B cell (primary cell): ENCODE results near the gene KIRREL3. TPM values are rescaled to one million over a fixed set of nuclear protein-coding genes. Genes with fewer than 3 reads are reported as not detected.

Experiments
- ATAC-seq: fragments of 200-7000 bp; cut with Tn5 transposase; one replicate; pipeline ENCODE4 v1.10.0; 2021; ENCODE audit warnings: low read depth, mild to moderate bottlenecking, moderate number of reproducible peaks, moderate library complexity
- CTCF ChIA-PET: fragments of 350-600 bp; sonication (Branson Sonifier 250); formaldehyde crosslinking; loops from one replicate; lab custom pipeline; 2021; ENCODE audit warnings: antibody characterized with exemption, inconsistent platforms; lab: Charles Lee
- POLR2A ChIA-PET: fragments of 350-600 bp; sonication (Branson Sonifier 250); formaldehyde crosslinking; loops from one replicate; lab custom pipeline; 2021; ENCODE audit warnings: antibody characterized with exemption; lab: Charles Lee
- DNase-seq: peaks from one replicate; pipeline ENCODE4 v3.0.0; 2013
- H2AFZ ChIP-seq: 2 replicates; pipeline ENCODE4 v1.6.1; 2012; ENCODE audit warnings: mild to moderate bottlenecking, low read depth, low read length; ENCODE audit not compliant: insufficient read depth, poor library complexity, severe bottlenecking
- H3K27ac ChIP-seq, 2 donors: 1 replicate in 1 of 2; 2 replicates in 1 of 2; pipeline ENCODE4 v1.5.1; 2012 to 2013; ENCODE audit warnings: low read length in 2 of 2, mild to moderate bottlenecking in 2 of 2, moderate library complexity in 1 of 2
- H3K27me3 ChIP-seq, 4 experiments: fragments of 200-600 bp in 1 of 4; sonication (generic) in 1 of 4; replicated peaks in 1 of 4; 1 replicate in 2 of 4; 2 replicates in 2 of 4; pipeline versions ENCODE4 v1.6.1 to v1.7.0; 2013 to 2016; ENCODE audit warnings: low read length in 3 of 4, mild to moderate bottlenecking in 2 of 4, mixed read lengths in 1 of 4, moderate library complexity in 1 of 4; ENCODE audit not compliant: insufficient read depth in 4 of 4, control insufficient read depth in 3 of 4; ENCODE audit errors: control extremely low read depth in 1 of 4
- H3K36me3 ChIP-seq, 2 experiments: replicated peaks in 1 of 2; 1 replicate in 1 of 2; 2 replicates in 1 of 2; pipeline versions ENCODE4 v1.6.1 to v1.7.1; 2013; ENCODE audit warnings: low read length in 1 of 2; ENCODE audit not compliant: insufficient read depth in 2 of 2, control insufficient read depth in 1 of 2; ENCODE audit errors: control extremely low read depth in 1 of 2, extremely low read depth in 1 of 2
- H3K4me1 ChIP-seq, 2 donors: fragments of 200-600 bp in 1 of 2; sonication (generic) in 1 of 2; 1 replicate in 1 of 2; 2 replicates in 1 of 2; pipeline versions ENCODE4 v1.5.1 to v1.6.1; 2013 to 2017; ENCODE audit warnings: low read length in 2 of 2; ENCODE audit not compliant: control insufficient read depth in 2 of 2, insufficient read depth in 2 of 2
- H3K4me2 ChIP-seq: replicated peaks from 2 replicates; pipeline ENCODE3; 2012; ENCODE audit warnings: mild to moderate bottlenecking, low read depth, low read length; ENCODE audit not compliant: poor library complexity, severe bottlenecking
- H3K4me3 ChIP-seq, 5 experiments: fragments of 200-600 bp in 1 of 5; sonication (generic) in 1 of 5; 1 replicate in 3 of 5; 2 replicates in 2 of 5; pipeline versions ENCODE4 v1.5.1 to v1.7.0; 2011 to 2016; ENCODE audit warnings: low read length in 4 of 5, mild to moderate bottlenecking in 4 of 5, low read depth in 2 of 5, control low read depth in 1 of 5, moderate library complexity in 1 of 5; ENCODE audit not compliant: insufficient read depth in 1 of 5; ENCODE audit errors: control extremely low read depth in 1 of 5, extremely low read depth in 1 of 5
- H3K79me2 ChIP-seq: fragments of 200-600 bp; sonication (generic); one replicate; pipeline ENCODE4 v1.6.0; 2016; ENCODE audit warnings: low read length; ENCODE audit not compliant: control insufficient read depth, insufficient read depth
- H3K9ac ChIP-seq: fragments of 200-600 bp; sonication (generic); 2 replicates; pipeline ENCODE4 v1.6.1; 2017; ENCODE audit warnings: mild to moderate bottlenecking, low read length, moderate library complexity
- H3K9me3 ChIP-seq, 3 donors: one replicate each; pipeline versions ENCODE4 v1.6.1 to v1.7.1; 2013; ENCODE audit warnings: low read length in 2 of 3; ENCODE audit not compliant: control insufficient read depth in 2 of 3, insufficient read depth in 1 of 3; ENCODE audit errors: control extremely low read depth in 1 of 3
- H4K20me1 ChIP-seq: 2 replicates; pipeline ENCODE4 v1.6.0; 2012; ENCODE audit warnings: mild to moderate bottlenecking, low read length; ENCODE audit not compliant: insufficient read depth, control insufficient read depth, poor library complexity, severe bottlenecking
- H3K27ac Mint-ChIP-seq: one replicate; pipeline ENCODE4 v1.8.0; 2021; ENCODE audit warnings: mixed read lengths
- H3K27me3 Mint-ChIP-seq: one replicate; pipeline ENCODE4 v1.8.0; 2021; ENCODE audit warnings: mixed read lengths
- H3K4me1 Mint-ChIP-seq: one replicate; pipeline ENCODE4 v1.8.0; 2021; ENCODE audit warnings: mixed read lengths
- H3K4me3 Mint-ChIP-seq: one replicate; pipeline ENCODE4 v1.8.0; 2021; ENCODE audit warnings: mixed read lengths
- H3K9me3 Mint-ChIP-seq: one replicate; pipeline ENCODE4 v1.8.0; 2022; ENCODE audit warnings: mixed read lengths; ENCODE audit not compliant: insufficient read depth
- CTCF ChIP-seq: fragments of 200-600 bp; IDR thresholded peaks from one replicate; pipeline ENCODE4 v1.8.0; 2022; ENCODE audit warnings: antibody characterized with exemption, mild to moderate bottlenecking
- EZH2 ChIP-seq: IDR thresholded peaks from 2 replicates; pipeline ENCODE4 v1.6.1; 2012; ENCODE audit warnings: borderline replicate concordance, low read depth, mild to moderate bottlenecking, moderate library complexity, low read length; ENCODE audit not compliant: insufficient read depth, poor library complexity, severe bottlenecking
- WGBS: methylation state at CpG from one replicate; pipeline ENCODE4 v1.1.5; 2013; ENCODE audit warnings: missing lambda C conversion rate; ENCODE audit not compliant: insufficient coverage; 5-methylcytosine and 5-hydroxymethylcytosine counted together
- intact Hi-C: fragments of 100-400 bp; cut with micrococcal nuclease; formaldehyde crosslinking; loops from one replicate; pipeline ENCODE4 v1.10.0; 2022
- polyA plus RNA-seq: library from polyadenylated mRNA; depleted of rRNA; stranded (reverse); fragments of >200 nt; gene quantifications from 2 replicates; pipeline ENCODE4 v1.2.3, GENCODE V29; 2012
- total RNA-seq, 2 donors: library from RNA; stranded (reverse); fragments of 120-200 nt in 1 of 2; gene quantifications; 1 replicate in 1 of 2; 2 replicates in 1 of 2; pipeline versions ENCODE4 v1.2.3 to v1.2.4, GENCODE V29; 2013 to 2022

KIRREL3 gene
- total and polyA plus RNA-seq, 2 donors (not counting 1 experiment from before 2014, with no cell fraction given) = not detected

GRCh38 chr11:126426820-126427749, 573.5 kb downstream of the KIRREL3 start:
- peaks cover 0 to 5% of the 10 kb centered on the region in 2 donors for H3K4me1 ChIP-seq
- Mint-ChIP-seq H3K4me1 (peaks cover 6% of the 10 kb centered on the region), H3K27me3 (peaks cover 6% of the 10 kb centered on the region), H3K4me3 (no peak overlapping the region), H3K27ac (no peak overlapping the region), H3K9me3 (no peaks in the 10 kb centered on the region)
- intact Hi-C loops = no loop called here
- no peaks in the 10 kb centered on the region for H3K36me3 ChIP-seq
- no peak overlapping the region for H3K9ac ChIP-seq
- ChIA-PET CTCF (interaction anchor here (1.6 kb wide), 1 partner anchor 54 kb away, joined by 6 read pairs; no protein-coding TSS in a partner anchor), POLR2A (no interaction called here)
- no peaks in the 10 kb centered on the region for H3K79me2 ChIP-seq
- TF ChIP-seq EZH2 (no peak), CTCF (no peak)
- no peak overlapping the region for H3K4me2 ChIP-seq
- no peak overlapping the region for H3K27ac ChIP-seq
- peaks cover 0 to 8% (median 0%) of the 10 kb centered on the region in 4 experiments for H3K27me3 ChIP-seq
- 72% methylated on average over 10 of the region's 14 CpGs for WGBS
- H2AFZ ChIP-seq = no peak overlapping the region
- DNase-seq (no peak), ATAC-seq (peak; percentile 33)
- H3K9me3 ChIP-seq = peaks cover 0 to 5% (median 0%) of the 10 kb centered on the region in 3 donors
- H4K20me1 ChIP-seq = no peaks in the 10 kb centered on the region
- no peak overlapping the region for H3K4me3 ChIP-seq

- Histone ChIP-seq H3K36me3 (no peaks in the 10 kb centered on the region), H3K4me2 (no peak overlapping the region), H2AFZ (no peak overlapping the region), H3K79me2 (no peaks in the 10 kb centered on the region), H3K9ac (no peak overlapping the region), H3K27me3 (peaks cover 0 to 8% (median 0%) of the 10 kb centered on the region in 4 experiments), H3K27ac (no peak overlapping the region), H3K4me1 (peaks cover under 1 to 7% of the 10 kb centered on the region in 2 donors), H3K9me3 (peaks cover 0 to 5% (median 0%) of the 10 kb centered on the region in 3 donors), H3K4me3 (no peak overlapping the region), H4K20me1 (no peaks in the 10 kb centered on the region)
- Mint-ChIP-seq H3K4me3 (no peak overlapping the region), H3K27me3 (peaks cover 6% of the 10 kb centered on the region), H3K27ac (no peak overlapping the region), H3K4me1 (peaks cover 9% of the 10 kb centered on the region), H3K9me3 (no peaks in the 10 kb centered on the region)
- WGBS = 86% methylated on average over 3 of the region's 3 CpGs
- ChIA-PET POLR2A (no interaction called here), CTCF (interaction anchor here (1.6 kb wide), 1 partner anchor 55 kb away, joined by 6 read pairs; no protein-coding TSS in a partner anchor)
- no peak for TF ChIP-seq CTCF
- no peak for TF ChIP-seq EZH2
- ATAC-seq = no peak
- DNase-seq = no peak
- intact Hi-C loops = no loop called here
Measured at GRCh38 chr11:126426106-126426505, 574.5 kb downstream of the KIRREL3 start.
